Astrocyte (in vitro differentiated cells and primary cell): Measurements from ENCODE around the gene COBL. TPM values are rescaled to one million over a fixed set of nuclear protein-coding genes. Genes with fewer than 3 reads are reported as not detected.

Source experiments
- DNase-seq: peaks from one replicate; pipeline ENCODE4 v3.0.0-alpha.2; 2010; ENCODE audit warnings: low read depth
- FAIRE-seq: peaks from 2 replicates; lab custom pipeline; 2011; peaks lifted over from hg19 to GRCh38; lab: Jason Lieb, UNC
- H2AFZ ChIP-seq: 2 replicates; pipeline ENCODE4 v1.6.0; 2012; ENCODE audit warnings: low read depth, low read length, inconsistent platforms
- H3K27ac ChIP-seq: 2 replicates; pipeline ENCODE4 v1.5.1; 2011; ENCODE audit warnings: low read depth, low read length, inconsistent platforms
- H3K27me3 ChIP-seq: 2 replicates; pipeline ENCODE4 v1.6.0; 2011; ENCODE audit warnings: low read length, inconsistent platforms; ENCODE audit not compliant: insufficient read depth
- H3K36me3 ChIP-seq: 2 replicates; pipeline ENCODE4 v1.5.1; 2011; ENCODE audit warnings: low read length, inconsistent platforms; ENCODE audit not compliant: insufficient read depth
- H3K4me1 ChIP-seq: 2 replicates; pipeline ENCODE4 v1.5.1; 2011; ENCODE audit warnings: low read length, inconsistent platforms; ENCODE audit not compliant: insufficient read depth
- H3K4me2 ChIP-seq: 2 replicates; pipeline ENCODE4 v1.6.0; 2012; ENCODE audit warnings: low read length, inconsistent platforms
- H3K4me3 ChIP-seq: 2 replicates; pipeline ENCODE4 v1.5.1; 2011; ENCODE audit warnings: low read depth, mild to moderate bottlenecking, low read length, inconsistent platforms; ENCODE audit not compliant: insufficient read depth
- H3K79me2 ChIP-seq: 2 replicates; pipeline ENCODE4 v1.6.0; 2012; ENCODE audit warnings: mild to moderate bottlenecking, low read length, inconsistent platforms; ENCODE audit not compliant: insufficient read depth
- H3K9ac ChIP-seq: 2 replicates; pipeline ENCODE4 v1.6.0; 2012; ENCODE audit warnings: mild to moderate bottlenecking, low read length, inconsistent platforms
- H3K9me3 ChIP-seq: 2 replicates; pipeline ENCODE4 v1.5.1; 2012; ENCODE audit warnings: low read depth, mild to moderate bottlenecking, low read length, inconsistent platforms; ENCODE audit not compliant: insufficient read depth
- H4K20me1 ChIP-seq: 2 replicates; pipeline ENCODE4 v1.6.0; 2012; ENCODE audit warnings: low read length, inconsistent platforms; ENCODE audit not compliant: insufficient read depth
- H3K27ac Mint-ChIP-seq: one replicate; pipeline ENCODE4 v1.8.0; 2021; ENCODE audit warnings: mild to moderate bottlenecking, mixed read lengths; ENCODE audit not compliant: unreplicated experiment
- H3K27me3 Mint-ChIP-seq: one replicate; pipeline ENCODE4 v1.8.0; 2021; ENCODE audit warnings: low read depth, mixed read lengths; ENCODE audit not compliant: unreplicated experiment
- H3K36me3 Mint-ChIP-seq: one replicate; pipeline ENCODE4 v1.8.0; 2021; ENCODE audit warnings: low read depth, mixed read lengths; ENCODE audit not compliant: unreplicated experiment
- H3K4me1 Mint-ChIP-seq: one replicate; pipeline ENCODE4 v1.8.0; 2021; ENCODE audit warnings: low read depth, mixed read lengths; ENCODE audit not compliant: unreplicated experiment
- H3K4me3 Mint-ChIP-seq: one replicate; pipeline ENCODE4 v1.8.0; 2021; ENCODE audit warnings: mild to moderate bottlenecking, moderate library complexity, mixed read lengths; ENCODE audit not compliant: unreplicated experiment
- H3K9me3 Mint-ChIP-seq: one replicate; pipeline ENCODE4 v1.8.0; 2021; ENCODE audit warnings: mild to moderate bottlenecking, mixed read lengths; ENCODE audit not compliant: unreplicated experiment
- EZH2 ChIP-seq: IDR thresholded peaks from 2 replicates; pipeline ENCODE4 v1.6.1; 2012; ENCODE audit warnings: mild to moderate bottlenecking, low read length, inconsistent platforms; ENCODE audit not compliant: insufficient read depth
- total RNA-seq: library from RNA; stranded (reverse); gene quantifications from 2 replicates; pipeline ENCODE4 v1.2.1, GENCODE V29; 2021
- TF ChIP-seq, protein P1 (sequence below): IDR thresholded peaks from 2 replicates; pipeline ENCODE4 v1.5.1; 2011; ENCODE audit warnings: low read depth, mild to moderate bottlenecking, inconsistent platforms, low read length, moderate library complexity; ENCODE audit not compliant: insufficient read depth

The COBL gene
- total RNA-seq, 1 donor from 2014 or later = 6.4 TPM

DNA sequence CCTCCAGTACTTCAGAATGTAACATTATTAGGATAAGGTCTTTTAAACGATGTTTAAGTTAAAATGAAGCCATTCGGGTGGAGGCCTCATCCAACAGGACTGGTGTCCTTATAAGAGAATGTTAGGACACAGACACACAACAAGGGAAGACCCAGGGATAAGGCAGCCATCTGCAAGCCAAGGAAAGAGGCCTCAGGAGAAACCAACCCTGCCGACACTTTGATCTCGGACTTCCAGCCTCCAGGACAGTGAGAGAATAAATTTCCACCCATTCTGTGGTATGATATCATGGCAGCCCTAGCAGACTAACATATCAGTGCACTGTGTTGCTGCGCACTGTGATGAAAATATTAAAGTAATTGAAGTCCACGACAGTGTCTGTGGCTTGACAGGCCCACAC, 250.8 kb downstream of the COBL start:
- FAIRE-seq = no peak
- Histone ChIP-seq H2AFZ (no peak overlapping the region), H3K36me3 (no peaks in the 10 kb centered on the region), H3K9ac (no peak overlapping the region), H3K4me2 (no peak overlapping the region), H3K9me3 (peaks cover 3% of the 10 kb centered on the region), H3K4me3 (no peak overlapping the region), H3K27ac (no peak overlapping the region), H4K20me1 (no peaks in the 10 kb centered on the region), H3K79me2 (no peaks in the 10 kb centered on the region), H3K27me3 (no peaks in the 10 kb centered on the region), H3K4me1 (peaks cover 4% of the 10 kb centered on the region)
- Mint-ChIP-seq H3K4me3 (no peak overlapping the region), H3K27ac (no peak overlapping the region), H3K27me3 (peaks cover 6% of the 10 kb centered on the region), H3K4me1 (peaks cover 4% of the 10 kb centered on the region), H3K9me3 (peaks cover 6% of the 10 kb centered on the region), H3K36me3 (no peaks in the 10 kb centered on the region)
- TF ChIP-seq EZH2 = no peak
- TF ChIP-seq, protein P1, sequence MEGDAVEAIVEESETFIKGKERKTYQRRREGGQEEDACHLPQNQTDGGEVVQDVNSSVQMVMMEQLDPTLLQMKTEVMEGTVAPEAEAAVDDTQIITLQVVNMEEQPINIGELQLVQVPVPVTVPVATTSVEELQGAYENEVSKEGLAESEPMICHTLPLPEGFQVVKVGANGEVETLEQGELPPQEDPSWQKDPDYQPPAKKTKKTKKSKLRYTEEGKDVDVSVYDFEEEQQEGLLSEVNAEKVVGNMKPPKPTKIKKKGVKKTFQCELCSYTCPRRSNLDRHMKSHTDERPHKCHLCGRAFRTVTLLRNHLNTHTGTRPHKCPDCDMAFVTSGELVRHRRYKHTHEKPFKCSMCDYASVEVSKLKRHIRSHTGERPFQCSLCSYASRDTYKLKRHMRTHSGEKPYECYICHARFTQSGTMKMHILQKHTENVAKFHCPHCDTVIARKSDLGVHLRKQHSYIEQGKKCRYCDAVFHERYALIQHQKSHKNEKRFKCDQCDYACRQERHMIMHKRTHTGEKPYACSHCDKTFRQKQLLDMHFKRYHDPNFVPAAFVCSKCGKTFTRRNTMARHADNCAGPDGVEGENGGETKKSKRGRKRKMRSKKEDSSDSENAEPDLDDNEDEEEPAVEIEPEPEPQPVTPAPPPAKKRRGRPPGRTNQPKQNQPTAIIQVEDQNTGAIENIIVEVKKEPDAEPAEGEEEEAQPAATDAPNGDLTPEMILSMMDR = no peak
- DNase-seq = no peak

DNA sequence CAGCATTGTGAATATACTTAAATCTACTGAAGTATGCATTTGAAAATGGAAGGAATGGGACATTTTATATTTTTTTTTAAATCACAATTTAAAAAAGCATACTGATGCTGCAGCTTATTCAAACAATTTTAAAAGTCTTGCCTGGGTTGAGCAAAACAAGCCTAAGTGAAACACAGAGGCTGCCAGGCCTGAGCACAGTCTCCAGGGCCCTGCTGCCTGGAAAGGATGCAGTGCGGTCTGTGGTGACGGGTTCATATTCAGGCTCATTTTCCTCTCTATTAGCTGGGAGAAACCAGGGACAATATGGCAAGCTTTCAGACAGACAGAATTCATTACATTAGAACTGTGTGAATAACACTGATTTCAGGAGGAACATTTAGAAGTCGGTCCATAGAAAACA, 251.9 kb downstream of the COBL start:
- no peak overlapping the region for H2AFZ ChIP-seq
- DNase-seq (no peak), FAIRE-seq (no peak)
- Mint-ChIP-seq H3K36me3 (no peaks in the 10 kb centered on the region), H3K9me3 (peaks cover 6% of the 10 kb centered on the region), H3K27me3 (peaks cover 6% of the 10 kb centered on the region), H3K27ac (no peak overlapping the region), H3K4me3 (no peak overlapping the region), H3K4me1 (peaks cover 2% of the 10 kb centered on the region)
- H3K4me1 ChIP-seq = peaks cover 3% of the 10 kb centered on the region
- no peak overlapping the region for H3K27ac ChIP-seq
- H3K4me2 ChIP-seq = no peak overlapping the region
- no peaks in the 10 kb centered on the region for H4K20me1 ChIP-seq
- no peaks in the 10 kb centered on the region for H3K79me2 ChIP-seq
- no peaks in the 10 kb centered on the region for H3K36me3 ChIP-seq
- TF ChIP-seq, protein P1 = no peak
- no peak for TF ChIP-seq EZH2
- peaks cover 3% of the 10 kb centered on the region for H3K9me3 ChIP-seq
- no peak overlapping the region for H3K4me3 ChIP-seq
- no peak overlapping the region for H3K9ac ChIP-seq
- H3K27me3 ChIP-seq = no peaks in the 10 kb centered on the region

DNA sequence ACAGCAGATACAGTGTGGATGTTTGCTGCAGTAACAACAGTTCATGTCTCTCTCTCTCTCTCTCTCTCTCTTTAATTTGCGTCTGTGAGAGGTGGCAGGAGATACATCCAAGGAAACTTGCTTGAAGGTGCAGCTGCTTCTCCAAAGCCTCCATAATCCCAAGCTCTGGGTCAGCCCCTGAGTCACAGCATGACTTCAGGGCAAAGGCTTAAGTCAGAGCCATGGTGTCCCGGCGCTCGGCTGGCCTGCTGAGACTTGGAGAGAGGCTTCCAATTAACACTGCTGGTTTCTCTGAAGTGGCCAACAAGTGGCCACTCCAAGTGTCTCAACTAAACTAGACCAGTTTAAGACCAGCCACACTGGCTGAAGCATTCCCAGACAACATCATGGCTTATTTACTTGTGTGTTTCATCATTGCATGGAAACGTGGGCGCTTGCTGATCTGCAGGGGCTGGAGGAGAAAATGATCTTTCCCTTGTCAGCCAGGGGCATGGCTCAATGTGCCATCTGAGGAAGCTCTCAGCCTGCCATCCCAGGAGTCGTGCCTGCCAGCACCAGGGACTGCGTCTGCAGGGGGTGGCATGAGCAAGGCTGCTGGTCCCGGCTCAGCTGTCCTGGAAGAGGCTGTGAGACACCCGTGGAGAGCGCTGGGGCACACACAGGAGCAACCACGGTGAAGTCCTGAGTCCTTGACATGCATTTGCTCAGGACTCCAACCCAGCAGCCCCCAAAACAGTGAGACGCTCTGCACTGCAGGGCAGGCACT, 254.2 kb downstream of the COBL start:
- peaks cover 6% of the 10 kb centered on the region for H3K9me3 Mint-ChIP-seq
- H3K27ac Mint-ChIP-seq = no peak overlapping the region
- DNase-seq (no peak), FAIRE-seq (no peak)
- H3K36me3 Mint-ChIP-seq = no peaks in the 10 kb centered on the region
- Histone ChIP-seq H3K4me2 (no peak overlapping the region), H3K4me3 (no peak overlapping the region), H4K20me1 (no peaks in the 10 kb centered on the region), H3K4me1 (no peaks in the 10 kb centered on the region), H3K27ac (no peak overlapping the region), H3K9ac (no peak overlapping the region), H3K9me3 (peaks cover 3% of the 10 kb centered on the region), H2AFZ (no peak overlapping the region), H3K36me3 (no peaks in the 10 kb centered on the region), H3K27me3 (peaks cover 3% of the 10 kb centered on the region), H3K79me2 (no peaks in the 10 kb centered on the region)
- H3K27me3 Mint-ChIP-seq = peaks cover 6% of the 10 kb centered on the region
- H3K4me3 Mint-ChIP-seq = no peak overlapping the region
- TF ChIP-seq, protein P1 = no peak
- no peak for TF ChIP-seq EZH2
- H3K4me1 Mint-ChIP-seq = peaks cover 2% of the 10 kb centered on the region
